A673 (cell line): ENCODE data around the gene GAN. TPM values are rescaled to one million over a fixed set of nuclear protein-coding genes. Genes with fewer than 3 reads are reported as not detected.

Experiments
- BruUV-seq: library from RNA; stranded (reverse); fragments of 400-500 nt; replicated peaks from 2 replicates; lab custom pipeline; 2021; lab: Mats Ljungman, UMichigan
- CTCF ChIA-PET: fragments of 300-600 bp; sonication (Branson Sonifier 250); formaldehyde crosslinking; loops from one replicate; lab custom pipeline; 2022; ENCODE audit warnings: antibody characterized with exemption; lab: Charles Lee
- POLR2A ChIA-PET: fragments of 300-600 bp; sonication (Branson Sonifier 250); formaldehyde crosslinking; loops from one replicate; lab custom pipeline; 2022; ENCODE audit warnings: antibody characterized with exemption; ENCODE audit not compliant: low non-redundant PET; lab: Charles Lee
- DNase-seq: peaks from one replicate; pipeline ENCODE4 v3.0.0-alpha.2; 2015; ENCODE audit warnings: low spot score
- H3K27ac ChIP-seq: fragments of 200-600 bp; sonication (generic); 2 replicates; pipeline ENCODE4 v1.5.1; 2016; ENCODE audit warnings: mixed run types, low read depth, mild to moderate bottlenecking, mixed read lengths, antibody characterized with exemption, low read length; ENCODE audit not compliant: poor library complexity, severe bottlenecking
- H3K27me3 ChIP-seq: fragments of 200-600 bp; sonication (generic); replicated peaks from 2 replicates; pipeline ENCODE4 v1.6.1; 2017; ENCODE audit warnings: mixed run types, low read depth, mild to moderate bottlenecking, mixed read lengths, antibody characterized with exemption, low read length; ENCODE audit not compliant: insufficient read depth, poor library complexity
- H3K36me3 ChIP-seq: fragments of 200-600 bp; sonication (generic); 2 replicates; pipeline ENCODE4 v1.6.1; 2016; ENCODE audit warnings: mixed run types, mild to moderate bottlenecking, mixed read lengths, antibody characterized with exemption, low read length; ENCODE audit not compliant: insufficient read depth, poor library complexity, severe bottlenecking
- H3K4me1 ChIP-seq: fragments of 200-600 bp; sonication (generic); 2 replicates; pipeline ENCODE4 v1.6.1; 2017; ENCODE audit warnings: mixed run types, mild to moderate bottlenecking, mixed read lengths, antibody characterized with exemption, low read length; ENCODE audit not compliant: insufficient read depth, poor library complexity, severe bottlenecking
- H3K4me3 ChIP-seq: fragments of 200-600 bp; sonication (generic); 2 replicates; pipeline ENCODE4 v1.5.1; 2016; ENCODE audit warnings: low read depth, mixed run types, mild to moderate bottlenecking, mixed read lengths, low read length; ENCODE audit not compliant: poor library complexity, severe bottlenecking
- H3K9me3 ChIP-seq: fragments of 200-600 bp; sonication (generic); 2 replicates; pipeline ENCODE4 v1.6.1; 2016; ENCODE audit warnings: mixed run types, low read depth, mild to moderate bottlenecking, mixed read lengths, antibody characterized with exemption, low read length; ENCODE audit not compliant: poor library complexity, severe bottlenecking
- CTCF ChIP-seq: fragments of 300-800, 200-600 bp; sonication (generic); conservative IDR thresholded peaks from 2 replicates; pipeline ENCODE4 v1.5.1; 2017; ENCODE audit warnings: low read depth, mild to moderate bottlenecking, antibody characterized with exemption, low read length, moderate library complexity, mixed read lengths
- EZH2 ChIP-seq: fragments of 200-600 bp; sonication (generic); IDR thresholded peaks from 2 replicates; pipeline ENCODE4 v1.6.1; 2017; ENCODE audit warnings: borderline replicate concordance, low read depth, mild to moderate bottlenecking, mixed read lengths, antibody characterized with exemption, low read length; ENCODE audit not compliant: poor library complexity, severe bottlenecking
- intact Hi-C: fragments of 100-400 bp; cut with micrococcal nuclease; formaldehyde crosslinking; loops from one replicate; pipeline ENCODE4 v1.10.0; 2022; ENCODE audit not compliant: unreplicated experiment
- total RNA-seq: library from RNA; stranded (reverse); gene quantifications from 2 replicates; pipeline ENCODE4 v1.2.3, GENCODE V29; 2021

Gene GAN
- total RNA-seq, 1 experiment from 2014 or later = 18.0 TPM

DNA sequence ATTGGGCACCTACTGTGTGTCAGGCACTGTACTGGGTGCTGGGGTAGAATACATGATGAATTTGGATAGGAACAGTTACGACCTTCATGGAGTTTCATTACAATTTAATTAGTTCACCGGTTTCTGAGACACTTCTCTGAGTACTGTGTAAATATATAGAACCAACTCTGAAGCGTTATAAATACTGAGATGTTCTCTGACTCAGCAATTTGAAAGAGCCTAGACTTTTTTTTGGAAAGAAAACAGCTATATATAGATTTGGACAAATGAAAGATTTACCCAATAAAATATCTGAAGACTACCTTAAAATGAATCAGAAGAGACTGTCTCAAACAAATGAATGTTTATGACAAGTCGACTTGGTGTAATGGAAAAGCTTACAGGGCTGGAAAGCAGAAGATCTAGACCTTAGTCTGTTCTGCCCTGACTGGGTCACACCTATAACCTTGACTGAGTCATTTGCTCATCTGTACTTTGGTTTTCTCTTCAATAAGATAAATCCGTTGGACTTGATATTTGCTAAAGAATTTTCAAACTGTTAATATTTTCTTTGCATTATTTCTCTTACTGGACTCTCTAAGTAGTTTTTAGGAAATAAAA lies 4.6 kb upstream of the GAN start:
- Histone ChIP-seq H3K27ac (no peak overlapping the region), H3K27me3 (no peaks in the 10 kb centered on the region), H3K4me3 (no peak overlapping the region), H3K36me3 (no peaks in the 10 kb centered on the region), H3K9me3 (no peaks in the 10 kb centered on the region), H3K4me1 (peaks cover 9% of the 10 kb centered on the region)
- TF ChIP-seq EZH2 (no peak), CTCF (no peak)
- intact Hi-C loops = no loop called here
- POLR2A ChIA-PET = no interaction called here
- BruUV-seq = no TSS peak
- no peak for DNase-seq
- CTCF ChIA-PET = no interaction called here

DNA sequence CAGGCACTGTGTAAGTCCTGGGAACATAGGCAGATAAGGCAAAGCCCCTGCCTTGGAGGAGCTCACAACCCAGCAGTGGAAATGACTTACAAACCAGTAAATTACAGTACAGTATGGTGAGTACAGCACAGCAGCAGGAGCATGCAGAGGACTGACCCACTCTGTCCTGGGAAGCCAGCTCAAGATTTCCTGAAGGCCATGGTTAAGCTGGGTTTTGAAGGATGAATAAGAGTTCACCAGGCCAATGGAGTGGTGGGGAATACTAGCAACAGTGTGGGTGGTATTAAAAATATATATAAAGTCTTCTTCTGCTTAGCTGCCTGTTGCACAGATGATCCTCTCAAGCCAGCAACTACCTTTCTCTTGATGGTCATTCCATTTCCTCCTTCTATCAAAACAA lies 3.0 kb upstream of the GAN start:
- no peak overlapping the region for H3K4me3 ChIP-seq
- no peaks in the 10 kb centered on the region for H3K27me3 ChIP-seq
- no peaks in the 10 kb centered on the region for H3K9me3 ChIP-seq
- intact Hi-C loops = no loop called here
- DNase-seq = no peak
- peaks cover 9% of the 10 kb centered on the region for H3K4me1 ChIP-seq
- ChIA-PET POLR2A (no interaction called here), CTCF (no interaction called here)
- TF ChIP-seq CTCF (no peak), EZH2 (no peak)
- no peak overlapping the region for H3K27ac ChIP-seq
- BruUV-seq = no TSS peak
- no peaks in the 10 kb centered on the region for H3K36me3 ChIP-seq

- CTCF ChIA-PET = no interaction called here
- H3K9me3 ChIP-seq = no peaks in the 10 kb centered on the region
- BruUV-seq = TSS peak; percentile 84
- peaks cover 18% of the 10 kb centered on the region for H3K4me1 ChIP-seq
- no peaks in the 10 kb centered on the region for H3K27me3 ChIP-seq
- peak overlapping the region; percentile 87 for H3K27ac ChIP-seq
- intact Hi-C loops = no loop called here
- no peak for TF ChIP-seq CTCF
- no peak for TF ChIP-seq EZH2
- DNase-seq = no peak
- H3K4me3 ChIP-seq = peak overlapping the region; percentile 85
- POLR2A ChIA-PET = interaction anchor here (1.0 kb wide), 1 partner anchor 72 kb away, joined by 3 read pairs; no protein-coding TSS in a partner anchor
- H3K36me3 ChIP-seq = no peaks in the 10 kb centered on the region
These were observed 810 bp upstream of the GAN start for GRCh38 chr16:81313701-81314602.
